KOPT-K1 (cell line): ENCODE results near the gene HELZ2.

Experiments
- H3K27ac ChIP-seq: fragments of 200-600 bp; sonication (generic); 2 replicates; pipeline ENCODE4 v1.5.1; 2016; ENCODE audit warnings: antibody characterized with exemption, mild to moderate bottlenecking, low read depth, low read length; ENCODE audit not compliant: poor library complexity, severe bottlenecking
- H3K36me3 ChIP-seq: fragments of 200-600 bp; sonication (generic); 2 replicates; pipeline ENCODE4 v1.5.1; 2017; ENCODE audit warnings: antibody characterized with exemption, mild to moderate bottlenecking, low read length, moderate library complexity; ENCODE audit not compliant: insufficient read depth
- H3K9me3 ChIP-seq: fragments of 200-600 bp; sonication (generic); 2 replicates; pipeline ENCODE4 v1.5.1; 2017; ENCODE audit warnings: antibody characterized with exemption, low read length, mild to moderate bottlenecking; ENCODE audit not compliant: insufficient read depth, poor library complexity, severe bottlenecking

HELZ2 gene

DNA sequence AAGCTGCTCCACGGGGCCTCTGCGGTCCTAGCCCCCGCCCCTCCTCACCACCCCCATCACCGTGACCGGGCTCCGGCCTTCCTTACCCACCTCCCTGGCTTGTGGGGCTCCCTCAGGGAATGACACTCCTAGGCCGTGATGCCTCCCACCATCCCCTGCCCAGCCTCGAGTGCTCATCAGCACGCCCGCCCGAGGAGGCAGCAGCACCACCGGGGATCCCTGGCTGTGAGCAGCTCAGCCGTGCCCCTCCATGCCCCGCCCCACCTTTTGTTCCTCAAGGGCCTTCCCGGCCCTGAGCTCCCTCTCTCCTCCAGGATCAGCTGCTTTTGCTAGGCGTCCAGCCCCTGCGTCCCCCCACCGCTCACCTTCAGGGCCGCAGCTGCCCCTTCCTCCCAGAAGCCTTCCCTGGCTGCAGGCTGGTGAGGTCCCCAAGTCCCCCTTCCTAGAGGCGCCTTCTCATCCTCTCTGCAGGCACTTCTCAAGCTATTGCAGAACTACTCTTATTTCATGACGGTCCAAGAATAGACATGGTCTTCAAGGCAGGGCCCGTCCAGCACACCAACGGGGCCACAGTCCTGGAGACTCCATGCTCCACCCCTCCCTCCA, 17.1 kb downstream of the HELZ2 start:
- Histone ChIP-seq H3K27ac (no peak overlapping the region), H3K36me3 (no peaks in the 10 kb centered on the region), H3K9me3 (no peaks in the 10 kb centered on the region)

DNA sequence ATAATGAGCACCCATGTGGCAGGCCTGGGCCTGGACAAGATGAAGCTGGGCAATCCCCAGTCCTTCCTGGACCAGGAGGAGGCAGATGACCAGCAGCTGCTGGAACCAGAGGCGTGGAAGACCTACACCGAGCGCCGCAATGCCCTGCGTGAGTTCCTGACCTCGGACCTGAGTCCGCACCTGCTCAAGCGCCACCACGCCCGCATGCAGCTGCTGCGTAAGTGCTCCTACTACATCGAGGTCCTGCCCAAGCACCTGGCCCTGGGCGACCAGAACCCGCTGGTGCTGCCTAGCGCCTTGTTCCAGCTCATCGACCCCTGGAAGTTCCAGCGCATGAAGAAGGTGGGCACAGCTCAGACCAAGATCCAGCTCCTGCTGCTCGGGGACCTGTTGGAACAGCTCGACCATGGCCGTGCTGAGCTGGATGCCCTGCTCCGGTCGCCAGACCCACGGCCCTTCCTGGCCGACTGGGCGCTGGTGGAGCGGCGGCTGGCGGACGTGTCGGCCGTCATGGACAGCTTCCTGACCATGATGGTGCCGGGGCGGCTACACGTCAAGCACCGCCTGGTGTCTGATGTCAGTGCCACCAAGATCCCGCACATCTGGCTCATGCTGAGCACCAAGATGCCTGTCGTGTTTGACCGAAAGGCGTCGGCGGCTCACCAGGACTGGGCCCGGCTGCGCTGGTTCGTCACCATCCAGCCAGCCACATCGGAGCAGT, 18.2 kb downstream of the HELZ2 start:
- H3K9me3 ChIP-seq = no peaks in the 10 kb centered on the region
- H3K27ac ChIP-seq = no peak overlapping the region
- no peaks in the 10 kb centered on the region for H3K36me3 ChIP-seq

DNA sequence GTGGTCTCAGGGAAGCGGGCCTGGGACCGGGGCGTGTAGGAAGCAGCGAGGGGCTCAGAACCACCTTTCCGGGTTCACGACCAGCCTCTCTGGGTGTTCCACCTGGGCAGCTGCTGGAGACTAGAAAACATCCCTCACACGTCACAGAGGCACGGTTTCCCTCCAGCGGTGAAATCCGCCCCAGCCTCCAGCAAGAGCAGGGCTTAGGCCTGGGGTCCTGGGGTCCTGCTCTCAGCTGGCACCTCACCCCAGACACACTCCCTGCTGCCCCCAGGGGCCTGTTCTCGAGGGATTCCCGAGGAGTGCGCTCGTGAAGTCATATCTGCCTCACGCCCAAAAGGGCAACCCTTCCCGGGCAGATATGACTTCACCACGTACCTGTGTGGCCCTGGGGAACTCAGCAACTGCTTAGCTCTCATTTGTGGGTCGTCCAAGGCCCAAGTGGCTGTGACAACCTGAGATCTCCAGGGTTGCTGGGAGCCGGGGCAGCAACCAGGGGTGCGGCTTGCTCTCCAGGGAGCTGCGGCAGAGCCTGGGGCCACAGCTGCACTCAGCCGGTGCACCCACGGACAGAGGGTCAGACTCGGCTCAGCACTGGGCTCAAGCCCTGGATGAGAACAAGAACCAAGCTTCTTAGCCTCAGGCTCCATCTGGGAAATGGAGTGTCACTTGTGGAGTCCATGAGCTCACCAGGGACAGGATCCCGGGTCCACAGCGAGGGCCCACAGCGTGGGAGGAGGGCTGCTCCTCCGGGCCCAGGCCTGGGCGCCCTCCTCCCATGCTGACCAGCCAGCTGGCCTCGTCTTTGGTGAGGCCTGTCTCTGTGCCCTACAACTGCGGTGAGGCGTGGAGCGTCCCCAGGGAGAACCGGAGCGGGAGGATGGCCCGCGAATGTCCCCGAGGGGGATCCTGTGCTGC, 19.4 kb downstream of the HELZ2 start:
- H3K27ac ChIP-seq = no peak overlapping the region
- H3K36me3 ChIP-seq = no peaks in the 10 kb centered on the region
- H3K9me3 ChIP-seq = no peaks in the 10 kb centered on the region

DNA sequence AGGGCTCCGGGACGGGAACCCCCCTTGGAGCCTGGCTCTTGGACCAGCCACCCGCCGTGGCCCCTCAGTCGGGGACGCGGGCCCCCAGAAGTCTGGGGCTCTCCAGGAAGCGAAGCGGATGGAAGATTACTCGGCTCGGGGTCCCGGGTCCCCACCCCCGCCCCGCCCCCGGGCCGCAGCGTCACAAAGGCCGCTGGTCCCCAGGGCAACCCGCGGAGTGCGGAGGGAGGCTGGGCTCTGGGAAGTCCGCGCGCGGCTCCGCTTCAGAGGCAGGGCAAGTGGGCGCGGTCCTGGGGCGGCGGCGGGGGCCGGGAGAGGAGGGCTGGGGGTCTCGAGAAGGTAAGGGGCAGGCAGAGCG, 20.1 kb downstream of the HELZ2 start, which contains the start of gene FNDC11:
FNDC11 (plus strand) TSS at position 227 of the 358 bp plus-strand sequence. CDS start 1,505 bp downstream, outside the sequence.
- H3K36me3 ChIP-seq = no peaks in the 10 kb centered on the region
- H3K27ac ChIP-seq = peak within 1 kb of the TSS; percentile 37
- H3K9me3 ChIP-seq = no peaks in the 10 kb centered on the region

DNA sequence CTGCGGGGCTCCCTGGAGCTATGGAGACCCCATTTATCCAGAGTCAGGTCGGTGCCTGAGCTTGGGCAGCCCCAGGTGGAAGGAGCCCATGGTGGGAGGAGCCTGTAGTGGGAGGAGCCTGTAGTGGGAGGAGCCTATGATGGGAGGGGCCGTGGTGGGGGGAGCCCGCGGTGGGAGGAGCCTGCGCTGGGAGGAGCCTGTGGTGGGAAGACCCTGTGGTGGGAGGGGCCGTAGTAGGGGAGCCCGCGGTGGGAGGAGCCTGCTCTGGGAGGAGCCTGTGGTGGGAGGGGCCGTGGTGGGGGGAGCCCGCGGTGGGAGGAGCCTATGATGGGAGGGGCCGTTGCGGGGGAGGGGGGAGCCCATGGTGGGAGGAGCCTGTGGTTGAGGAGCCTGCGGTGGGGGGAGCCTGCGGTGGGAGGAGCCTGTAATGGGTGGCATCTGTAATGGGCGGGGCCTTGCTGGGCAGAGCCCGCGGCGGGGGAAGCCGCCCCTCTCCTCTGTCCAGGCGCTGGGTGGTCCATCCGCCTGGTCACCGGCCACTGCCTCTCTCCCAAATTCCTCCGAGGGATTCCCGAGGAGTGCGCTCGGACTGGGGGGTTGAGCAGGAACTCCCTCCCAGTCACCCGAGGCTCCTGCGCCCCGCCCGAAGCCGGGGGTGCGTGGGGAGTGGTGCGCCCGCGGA, 20.6 kb downstream of the HELZ2 start:
- H3K36me3 ChIP-seq = no peaks in the 10 kb centered on the region
- H3K27ac ChIP-seq = peak overlapping the region; percentile 37
- no peaks in the 10 kb centered on the region for H3K9me3 ChIP-seq

DNA sequence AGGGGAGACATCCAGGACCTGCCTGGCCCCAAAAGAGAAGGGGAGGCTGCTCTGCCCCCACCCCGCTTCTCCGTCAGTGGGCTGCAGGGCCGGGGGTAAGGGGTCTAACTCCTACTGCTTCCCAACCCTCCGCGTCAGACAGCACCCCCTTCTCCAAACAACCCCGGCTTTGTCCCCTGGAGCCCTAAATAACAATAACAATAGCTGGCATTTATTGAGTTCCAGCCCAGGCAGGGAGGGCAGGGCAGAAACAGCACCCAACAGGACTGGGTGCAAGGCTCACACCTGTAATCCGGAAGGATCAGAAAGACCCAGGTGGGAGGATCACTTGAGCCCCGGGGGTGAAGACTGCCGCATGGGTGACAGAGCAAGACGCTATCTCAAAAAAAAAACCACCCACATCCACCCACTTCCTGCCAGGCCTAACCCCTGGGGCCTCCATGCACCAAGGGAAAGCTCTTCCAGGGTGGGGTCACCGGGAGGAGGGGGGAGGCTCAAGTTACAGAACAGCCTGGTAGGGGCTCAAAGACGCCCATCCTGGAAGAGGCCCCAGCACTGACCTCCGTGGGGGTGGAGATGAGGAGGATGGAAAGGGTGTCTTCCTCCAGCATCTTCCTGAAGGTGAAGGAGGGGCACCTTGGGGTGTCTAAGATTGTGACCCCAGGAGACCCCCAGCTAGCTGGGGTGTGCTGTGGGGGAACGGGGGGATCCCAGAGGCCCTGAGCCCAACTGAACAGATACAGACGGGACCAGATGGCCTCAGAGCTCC, 21.4 kb downstream of the HELZ2 start:
- Histone ChIP-seq H3K9me3 (no peaks in the 10 kb centered on the region), H3K27ac (peak overlapping the region; percentile 37), H3K36me3 (no peaks in the 10 kb centered on the region)

DNA sequence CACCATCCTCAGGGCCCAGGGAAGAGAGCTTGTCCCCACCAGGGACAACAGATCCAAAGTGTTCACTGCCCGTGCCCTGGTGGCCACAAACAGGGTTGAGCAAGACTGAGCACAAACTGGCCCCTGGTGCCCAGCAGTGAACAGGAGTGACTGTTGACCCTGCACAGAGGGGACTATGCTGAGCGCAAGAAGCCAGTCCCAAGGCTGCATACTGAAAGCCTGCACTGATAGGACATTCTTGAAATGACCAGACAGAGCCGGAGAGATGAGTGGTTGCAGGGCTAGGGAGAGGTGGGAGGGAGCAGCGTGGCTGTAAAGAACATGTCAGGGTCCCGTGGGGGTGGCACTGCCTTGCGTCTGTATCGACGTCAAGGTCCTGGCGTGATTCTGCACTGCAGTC, 23.0 kb downstream of the HELZ2 start:
- no peak overlapping the region for H3K27ac ChIP-seq
- H3K9me3 ChIP-seq = no peaks in the 10 kb centered on the region
- H3K36me3 ChIP-seq = no peaks in the 10 kb centered on the region

DNA sequence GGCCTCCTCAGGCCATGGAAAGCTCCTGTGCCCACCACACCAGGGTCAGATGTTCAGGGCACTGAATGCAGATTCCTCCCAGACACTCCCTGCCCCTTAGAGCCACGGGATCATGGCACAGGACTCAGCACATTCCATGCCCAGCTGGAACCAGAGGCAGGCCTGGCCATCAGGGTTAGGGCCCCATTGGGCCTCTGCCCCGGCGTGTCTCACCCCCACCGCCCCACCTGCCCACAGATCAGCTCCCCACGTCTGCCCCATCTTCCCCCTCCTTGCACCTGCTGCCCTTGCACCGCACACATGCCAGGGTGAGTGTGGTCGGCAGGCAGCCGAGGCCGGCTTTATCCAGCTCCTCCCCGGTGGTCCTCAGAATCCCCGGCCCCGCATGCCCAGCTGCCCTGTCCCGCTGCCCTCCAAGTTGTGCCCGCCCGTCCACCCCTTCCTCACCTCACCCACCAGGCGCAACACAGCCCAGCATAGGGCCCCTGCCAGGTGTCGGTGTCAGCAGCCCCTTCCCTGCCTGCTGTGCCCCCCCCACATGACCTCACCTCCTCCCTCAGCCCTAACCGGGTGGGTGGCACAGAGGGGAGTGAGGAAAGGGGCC, 24.3 kb downstream of the HELZ2 start:
- Histone ChIP-seq H3K36me3 (no peaks in the 10 kb centered on the region), H3K27ac (no peak overlapping the region), H3K9me3 (no peaks in the 10 kb centered on the region)

DNA sequence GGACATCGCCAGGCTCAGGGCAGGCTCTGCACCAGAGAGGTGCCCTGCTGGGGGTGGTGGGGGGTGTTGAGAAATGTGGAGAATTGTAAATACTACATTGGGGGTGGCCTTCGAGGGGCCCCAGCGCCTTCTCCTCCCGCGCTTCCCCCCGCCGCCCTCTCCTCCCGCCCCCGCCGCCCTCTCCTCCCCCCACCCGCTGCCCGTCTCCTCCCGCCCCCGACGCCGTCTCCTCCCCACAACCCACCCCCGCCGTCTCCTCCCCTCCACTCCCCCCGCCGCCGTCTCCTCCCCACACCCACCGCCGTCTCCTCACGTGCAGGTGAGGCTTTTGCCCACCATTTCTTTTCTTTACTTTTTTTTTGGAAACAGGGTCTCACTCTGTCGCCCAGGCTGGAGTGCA, 25.0 kb downstream of the HELZ2 start:
- no peaks in the 10 kb centered on the region for H3K9me3 ChIP-seq
- no peak overlapping the region for H3K27ac ChIP-seq
- no peaks in the 10 kb centered on the region for H3K36me3 ChIP-seq

DNA sequence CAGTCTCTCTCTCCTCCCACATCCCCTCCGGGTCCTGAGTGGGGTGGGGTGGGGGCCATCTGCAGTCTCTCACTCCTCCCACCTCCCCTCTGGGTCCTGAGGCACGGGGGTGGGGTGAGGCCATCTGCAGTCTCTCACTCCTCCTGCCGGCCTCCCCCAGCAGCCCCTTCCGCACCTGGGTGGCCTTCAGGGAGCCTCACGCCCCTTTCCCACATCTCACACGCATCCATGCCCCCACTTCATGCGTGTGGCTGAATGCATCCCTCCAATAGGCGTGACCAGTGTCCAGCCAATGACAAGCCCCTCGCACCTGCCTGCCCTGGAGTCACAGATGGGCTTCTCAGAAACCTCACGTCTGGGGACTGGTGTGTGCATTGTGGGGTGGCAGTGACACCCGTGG, 25.5 kb downstream of the HELZ2 start:
- H3K9me3 ChIP-seq = no peaks in the 10 kb centered on the region
- no peaks in the 10 kb centered on the region for H3K36me3 ChIP-seq
- no peak overlapping the region for H3K27ac ChIP-seq

DNA sequence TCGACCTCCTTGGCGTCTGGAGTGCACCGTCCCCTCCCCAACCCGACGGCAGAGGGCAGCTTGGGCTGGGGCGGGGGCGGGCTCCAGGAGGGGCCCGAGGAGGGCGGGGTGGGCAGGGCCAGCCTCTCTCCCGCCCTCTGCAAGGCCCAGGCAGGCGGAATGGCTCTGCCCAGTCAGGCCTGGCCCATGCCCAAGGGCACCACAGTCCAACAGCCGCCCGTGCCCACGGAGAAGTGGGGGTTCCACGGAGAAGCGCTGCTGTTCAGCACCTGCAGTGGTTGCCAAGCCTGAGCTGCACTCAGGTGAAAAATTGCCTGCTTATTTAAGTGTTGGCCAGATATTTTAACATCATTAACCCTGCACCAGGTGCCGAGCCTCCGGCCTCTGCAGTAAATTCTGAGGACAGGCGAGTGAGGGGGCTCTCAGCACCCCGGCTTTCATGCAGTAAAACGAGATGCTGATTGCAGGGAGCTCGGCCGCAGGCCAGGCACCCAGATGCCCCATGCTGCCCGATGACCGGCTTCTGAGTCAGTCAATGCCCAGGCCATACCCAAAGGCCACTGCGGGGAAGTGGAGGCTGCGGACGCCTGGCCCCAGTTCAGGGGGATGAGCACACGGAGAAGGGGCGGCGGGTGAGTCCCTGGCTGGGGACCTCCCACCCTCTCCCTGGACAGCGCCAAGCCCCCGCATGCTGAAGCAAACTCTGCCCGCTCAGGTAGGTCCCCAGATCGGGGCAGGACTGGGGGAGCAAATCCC, 26.1 kb downstream of the HELZ2 start, which contains the start of gene SRMS:
SRMS (minus strand) TSS at position 25 of the 756 bp plus-strand sequence. CDS start 286 bp downstream, outside the sequence.
- H3K9me3 ChIP-seq = no peaks in the 10 kb centered on the region
- no peak within 1 kb of the TSS for H3K27ac ChIP-seq
- H3K36me3 ChIP-seq = no peaks in the 10 kb centered on the region

DNA sequence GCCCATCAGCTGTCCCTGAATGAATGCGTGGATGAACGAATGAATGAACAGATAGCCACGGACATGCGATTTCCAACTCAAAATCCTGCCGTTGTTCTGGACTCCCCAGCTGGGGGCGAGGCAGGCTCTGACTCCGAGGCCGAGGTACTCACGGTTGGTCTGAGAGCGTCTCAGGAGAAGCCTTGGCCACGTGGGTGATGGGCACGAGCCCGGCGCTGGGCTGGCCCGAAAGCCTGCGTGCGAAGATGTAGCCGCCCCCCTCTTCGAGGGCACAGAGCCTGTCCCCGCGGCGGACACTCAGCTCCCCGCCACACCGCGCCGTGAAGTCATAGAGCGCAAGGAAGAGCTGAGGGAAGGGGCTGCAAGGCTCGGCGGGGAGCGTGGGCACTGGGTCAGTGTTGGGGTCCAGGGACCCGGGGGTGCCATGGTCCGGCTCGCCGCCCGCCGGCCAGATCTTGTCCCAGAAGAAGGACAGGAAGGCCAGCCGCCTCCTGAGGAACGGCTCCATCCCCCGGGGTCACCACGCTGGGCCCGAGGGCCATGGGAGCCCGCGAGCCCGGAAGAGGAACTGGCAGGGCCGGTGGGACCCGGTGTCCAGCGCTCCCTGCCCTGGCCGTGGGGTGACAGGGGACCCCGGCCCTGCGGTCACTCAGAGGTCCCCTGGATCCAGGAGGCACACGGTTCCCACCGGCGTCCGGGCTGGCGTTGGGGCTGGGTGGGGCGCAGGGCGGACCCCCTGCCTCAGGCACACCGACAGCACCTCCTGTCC, 26.9 kb downstream of the HELZ2 start:
- H3K9me3 ChIP-seq = no peaks in the 10 kb centered on the region
- no peak overlapping the region for H3K27ac ChIP-seq
- no peaks in the 10 kb centered on the region for H3K36me3 ChIP-seq
